Measurements from ENCODE around the gene SLC39A2. TPM values are rescaled to one million over a fixed set of nuclear protein-coding genes. Genes with fewer than 3 reads are reported as not detected.
"Not testable (repeated sequence)": the region's sequence is repeated elsewhere in the genome, so short reads cannot be mapped to it uniquely, and the experiment has no call there.

SLC39A2 gene
- total and polyA plus RNA-seq, 2 donors from 2014 or later: not detected

- Histone ChIP-seq H3K9ac (ENCODE audit: low read length in 3 of 3) (no peak overlapping the region), H3K9me3 (ENCODE audit: control insufficient read depth in 2 of 3, insufficient read depth in 1 of 3, low read length in 3 of 3) (no peaks in the 10 kb centered on the region), H3K4me3 (ENCODE audit: low read length in 3 of 3) (no peak overlapping the region), H3K27ac (ENCODE audit: low read depth in 2 of 2, low read length in 2 of 2) (no peak overlapping the region), H3K36me3 (ENCODE audit: control insufficient read depth in 2 of 3, insufficient read depth in 3 of 3, low read length in 3 of 3) (peaks cover 4 to 29% (median 22%) of the 10 kb centered on the region in 3 donors), H3K4me1 (ENCODE audit: control insufficient read depth in 2 of 3, insufficient read depth in 2 of 3, low read depth in 1 of 3, low read length in 3 of 3) (no peaks in the 10 kb centered on the region), H3K27me3 (ENCODE audit: control insufficient read depth, insufficient read depth, low read length) (no peaks in the 10 kb centered on the region)
- intact Hi-C loops (cut with DNase I): no loop called here
- DNase-seq (no peak), FAIRE-seq (no peak)
- TF ChIP-seq CTCF (IDR thresholded peaks at IDR 0.05; ENCODE audit: borderline replicate concordance, extremely low read depth, insufficient read depth): no peak
These were observed 498 bp downstream of the SLC39A2 start for GRCh38 chr14:20999591-20999990.

GRCh38 chr14:21001218-21001617, 2.1 kb downstream of the SLC39A2 start:
- Histone ChIP-seq H3K4me1 (ENCODE audit: control insufficient read depth in 2 of 3, insufficient read depth in 2 of 3, low read depth in 1 of 3, low read length in 3 of 3) (no peaks in the 10 kb centered on the region), H3K27ac (ENCODE audit: low read depth in 2 of 2, low read length in 2 of 2) (no peak overlapping the region), H3K36me3 (ENCODE audit: control insufficient read depth in 2 of 3, insufficient read depth in 3 of 3, low read length in 3 of 3) (peaks cover 0 to 13% (median 6%) of the 10 kb centered on the region in 3 donors), H3K4me3 (ENCODE audit: low read length in 3 of 3) (no peak overlapping the region), H3K9me3 (ENCODE audit: control insufficient read depth in 2 of 3, insufficient read depth in 1 of 3, low read length in 3 of 3) (no peaks in the 10 kb centered on the region), H3K9ac (ENCODE audit: low read length in 3 of 3) (no peak overlapping the region), H3K27me3 (ENCODE audit: control insufficient read depth, insufficient read depth, low read length) (no peaks in the 10 kb centered on the region)
- TF ChIP-seq CTCF (IDR thresholded peaks at IDR 0.05; ENCODE audit: borderline replicate concordance, extremely low read depth, insufficient read depth): no peak
- intact Hi-C loops (cut with DNase I): no loop called here
- FAIRE-seq (no peak), DNase-seq (no peak)

- no peaks in the 10 kb centered on the region for H3K36me3 ChIP-seq (ENCODE audit: control insufficient read depth in 2 of 3, insufficient read depth in 3 of 3, low read length in 3 of 3)
- H3K27ac ChIP-seq (ENCODE audit: low read depth in 2 of 2, low read length in 2 of 2): no peak overlapping the region
- no peak for DNase-seq
- intact Hi-C loops (cut with DNase I): no loop called here
- H3K9ac ChIP-seq (ENCODE audit: low read length in 3 of 3): no peak overlapping the region
- no peaks in the 10 kb centered on the region for H3K4me1 ChIP-seq (ENCODE audit: control insufficient read depth in 2 of 3, insufficient read depth in 2 of 3, low read depth in 1 of 3, low read length in 3 of 3)
- no peaks in the 10 kb centered on the region for H3K27me3 ChIP-seq (ENCODE audit: control insufficient read depth, insufficient read depth, low read length)
- FAIRE-seq: no peak
- no peak for TF ChIP-seq CTCF (IDR thresholded peaks at IDR 0.05; ENCODE audit: borderline replicate concordance, extremely low read depth, insufficient read depth)
- no peaks in the 10 kb centered on the region for H3K9me3 ChIP-seq (ENCODE audit: control insufficient read depth in 2 of 3, insufficient read depth in 1 of 3, low read length in 3 of 3)
- H3K4me3 ChIP-seq (ENCODE audit: low read length in 3 of 3): no peak overlapping the region
These were observed 4.8 kb downstream of the SLC39A2 start for GRCh38 chr14:21003788-21004346.

GRCh38 chr14:21009721-21010120, 10.6 kb downstream of the SLC39A2 start:
- peak in 1 of 5 donors; percentile 49 for DNase-seq
- not testable (repeated sequence) for H3K4me1 ChIP-seq (ENCODE audit: control insufficient read depth in 2 of 3, insufficient read depth in 2 of 3, low read depth in 1 of 3, low read length in 3 of 3); H3K9ac ChIP-seq (ENCODE audit: low read length in 3 of 3); H3K27me3 ChIP-seq (ENCODE audit: control insufficient read depth, insufficient read depth, low read length); H3K4me3 ChIP-seq (ENCODE audit: low read length in 3 of 3); H3K27ac ChIP-seq (ENCODE audit: low read depth in 2 of 2, low read length in 2 of 2); H3K36me3 ChIP-seq (ENCODE audit: control insufficient read depth in 2 of 3, insufficient read depth in 3 of 3, low read length in 3 of 3); FAIRE-seq; H3K9me3 ChIP-seq (ENCODE audit: control insufficient read depth in 2 of 3, insufficient read depth in 1 of 3, low read length in 3 of 3)
- intact Hi-C loops (cut with DNase I): loop anchor here (10.0 kb wide), 1 partner anchor 75 kb away; no protein-coding TSS in a partner anchor
